ENCODE measurements around the gene ERGIC1. TPM values are rescaled to one million over a fixed set of nuclear protein-coding genes. Genes with fewer than 3 reads are reported as not detected.
"Not testable (repeated sequence)": the region's sequence is repeated elsewhere in the genome, so short reads cannot be mapped to it uniquely, and the experiment has no call there.

Gene ERGIC1
- total RNA-seq, 4 donors from 2014 or later = 156 to 214 (median 175) TPM

GRCh38 chr5:172862165-172862801 lies 28.2 kb downstream of the ERGIC1 start:
- H3K4me3 ChIP-seq (replicated peaks in 1 of 3) = no peak overlapping the region
- no peaks in the 10 kb centered on the region for H3K9me3 ChIP-seq
- no peak for TF ChIP-seq CTCF (IDR thresholded peaks at IDR 0.05)
- TF ChIP-seq POLR2A (IDR thresholded peaks at IDR 0.05) = no peak
- WGBS, 2 donors = 73 to 83% methylated on average over 5 of the region's 5 CpGs
- no peaks in the 10 kb centered on the region for H3K36me3 ChIP-seq
- no peak for DNase-seq
- no peaks in the 10 kb centered on the region for H3K27me3 ChIP-seq
- intact Hi-C loops (cut with DNase I) = no loop called here
- H3K4me1 ChIP-seq = peaks cover 92 to 98% of the 10 kb centered on the region in 2 donors
- H3K27ac ChIP-seq = peak overlapping the region; percentile 81 to 98 (median 97)

GRCh38 chr5:172864171-172864570 lies 30.1 kb downstream of the ERGIC1 start:
- H3K36me3 ChIP-seq; H3K9me3 ChIP-seq; H3K4me3 ChIP-seq (replicated peaks in 1 of 3); intact Hi-C loops (cut with DNase I); H3K27me3 ChIP-seq: not testable (repeated sequence)
- DNase-seq = peak in 1 of 2 donors; percentile 50
- WGBS, 2 donors = 30 to 46% methylated on average over 4 of the region's 4 CpGs
- peaks cover 93 to 97% of the 10 kb centered on the region in 2 donors for H3K4me1 ChIP-seq
- H3K27ac ChIP-seq = peak overlapping the region in 2 of 3 donors; percentile 97 to 98
- peak in 1 of 2 donors; percentile 3 for TF ChIP-seq POLR2A (IDR thresholded peaks at IDR 0.05)

DNA sequence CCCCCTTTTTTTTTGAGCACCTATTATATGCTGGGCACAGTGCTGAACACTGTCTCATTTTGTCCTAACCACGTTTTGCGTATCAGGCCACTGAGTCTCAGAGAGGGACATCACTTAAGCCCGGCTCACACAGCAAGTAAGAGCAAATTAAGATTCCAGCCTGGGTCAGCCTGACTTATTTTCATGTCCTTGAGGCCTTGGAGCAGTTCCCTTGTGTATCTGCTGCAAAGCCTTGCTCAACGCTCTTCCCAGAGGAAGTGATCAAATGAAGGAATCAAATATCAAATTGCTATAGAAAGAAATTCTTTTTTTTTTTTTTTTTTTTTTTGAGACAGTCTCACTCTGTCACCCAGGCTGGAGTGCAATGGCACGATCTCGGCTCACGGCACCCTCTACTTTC lies 30.7 kb downstream of the ERGIC1 start:
- whole genome bisulfite sequencing, 2 donors = 80 to 92% methylated on average over 7 of the region's 7 CpGs
- no peak overlapping the region for H3K4me3 ChIP-seq (replicated peaks in 1 of 3)
- H3K4me1 ChIP-seq = peaks cover 93 to 97% of the 10 kb centered on the region in 2 donors
- H3K27ac ChIP-seq = peak overlapping the region; percentile 97 to 98 (median 98)
- no peaks in the 10 kb centered on the region for H3K27me3 ChIP-seq
- H3K36me3 ChIP-seq = no peaks in the 10 kb centered on the region
- intact Hi-C loops (cut with DNase I) = loop anchor here (5.0 kb wide), 1 partner anchor 38 kb away; no protein-coding TSS in a partner anchor
- DNase-seq = no peak
- no peaks in the 10 kb centered on the region for H3K9me3 ChIP-seq
- TF ChIP-seq POLR2A (IDR thresholded peaks at IDR 0.05) = peak in 1 of 2 donors; percentile 3
- TF ChIP-seq CTCF (IDR thresholded peaks at IDR 0.05) = no peak

GRCh38 chr5:172866378-172866777 lies 32.3 kb downstream of the ERGIC1 start:
- no peaks in the 10 kb centered on the region for H3K27me3 ChIP-seq
- peaks cover 93 to 97% of the 10 kb centered on the region in 2 donors for H3K4me1 ChIP-seq
- no peaks in the 10 kb centered on the region for H3K36me3 ChIP-seq
- no peak for TF ChIP-seq POLR2A (IDR thresholded peaks at IDR 0.05)
- TF ChIP-seq CTCF (IDR thresholded peaks at IDR 0.05) = no peak
- 88 to 95% methylated on average over 4 of the region's 4 CpGs for WGBS, 2 donors
- no peak overlapping the region for H3K4me3 ChIP-seq (replicated peaks in 1 of 3)
- peak overlapping the region; percentile 97 to 98 (median 98) for H3K27ac ChIP-seq
- no peaks in the 10 kb centered on the region for H3K9me3 ChIP-seq
- DNase-seq = no peak
- intact Hi-C loops (cut with DNase I) = loop anchor here (5.0 kb wide), 1 partner anchor 36 kb away; no protein-coding TSS in a partner anchor

DNA sequence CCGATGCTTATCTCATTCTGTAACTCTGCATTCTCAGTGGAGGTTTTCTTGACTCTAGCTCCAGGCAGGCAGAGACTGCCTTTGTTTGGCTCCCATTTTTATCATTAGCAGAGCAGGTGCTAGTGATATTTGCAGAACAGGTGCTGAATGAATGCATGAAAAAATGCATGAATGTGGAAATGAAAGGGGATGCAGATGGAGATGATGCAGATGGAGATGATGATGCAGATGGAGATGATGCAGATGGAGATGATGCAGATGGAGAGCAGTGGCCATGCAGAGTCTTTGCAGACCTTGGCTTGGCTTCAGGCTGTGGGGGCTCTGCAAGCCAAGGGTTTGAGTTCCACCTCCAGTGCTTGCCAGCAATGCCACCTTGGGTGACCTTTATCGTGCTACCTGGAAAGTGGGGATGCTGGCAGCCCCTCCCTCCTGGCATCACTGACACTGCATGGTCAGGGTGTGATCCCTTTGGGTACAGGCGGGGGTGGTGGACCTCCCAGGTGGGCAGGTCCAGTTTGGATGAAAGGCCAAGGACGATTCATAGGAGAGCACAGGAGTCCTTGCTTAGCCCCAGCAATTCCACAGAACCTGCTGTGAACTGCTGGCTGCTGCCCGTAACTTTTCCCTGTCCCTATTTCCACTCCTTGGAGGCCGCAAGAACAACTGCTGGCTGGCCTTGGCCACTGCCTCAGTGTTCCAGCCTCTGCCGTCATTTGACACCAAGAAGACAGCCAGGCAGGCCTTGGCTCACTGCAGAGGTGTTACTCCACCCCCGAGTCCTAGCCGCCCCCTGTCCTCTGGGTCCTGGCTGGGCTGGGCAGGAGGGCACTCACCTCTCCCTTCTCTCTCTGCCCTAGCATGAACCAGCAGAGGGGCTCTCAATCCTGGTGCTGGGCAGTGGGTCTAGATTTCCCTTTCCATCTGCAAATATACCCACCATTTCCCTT lies 33.0 kb downstream of the ERGIC1 start:
- Histone ChIP-seq H3K4me3 (replicated peaks in 1 of 3) (no peak overlapping the region), H3K36me3 (no peaks in the 10 kb centered on the region), H3K9me3 (no peaks in the 10 kb centered on the region), H3K27ac (peak overlapping the region; percentile 97 to 98 (median 98)), H3K27me3 (no peaks in the 10 kb centered on the region), H3K4me1 (peaks cover 93 to 97% of the 10 kb centered on the region in 2 donors)
- no peak for TF ChIP-seq CTCF (IDR thresholded peaks at IDR 0.05)
- TF ChIP-seq POLR2A (IDR thresholded peaks at IDR 0.05) = peak in 1 of 2 donors; percentile 62
- intact Hi-C loops (cut with DNase I) = loop anchor here (5.0 kb wide), 1 partner anchor 35 kb away; no protein-coding TSS in a partner anchor
- 54 to 73% methylated on average over 8 to 9 of the region's 9 CpGs for WGBS, 2 donors
- DNase-seq = peak; percentile 57 to 83

All from thyroid gland (tissue), 4 donors.